Measurements from ENCODE around the gene PCED1A.
A peak's percentile ranks its signal among the peaks of the same experiment; 100 is the strongest.

The PCED1A gene

GRCh38 chr20:2840138-2840966 lies at the start of gene PCED1A, which contains the start of gene VPS16:
PCED1A (minus strand) TSS chr20:2840655; CDS start chr20:2839912, 743 bp downstream.
VPS16 (plus strand) TSS chr20:2840745; CDS start chr20:2840775, 30 bp downstream.
- peak; percentile 90 for DNase-seq (ENCODE audit: low spot score)
- no peak for TF ChIP-seq CTCF (IDR thresholded peaks at IDR 0.05)

GRCh38 chr20:2889797-2890196 lies 49.3 kb upstream of the PCED1A start:
- Histone ChIP-seq H3K4me3 (no peak overlapping the region), H3K27ac (no peak overlapping the region)
- DNase-seq (ENCODE audit: low spot score): no peak
- TF ChIP-seq CTCF (IDR thresholded peaks at IDR 0.05): no peak

More at GRCh38 chr20:2840138-2840966, at the start of gene PCED1A, which contains the start of gene VPS16:
- H3K4me3 ChIP-seq: peak within 1 kb of the TSS; percentile 84
- H3K27ac ChIP-seq: peak within 1 kb of the TSS; percentile 83 to 87

- Histone ChIP-seq H3K4me3 (no peak overlapping the region), H3K27ac (no peak overlapping the region)
- DNase-seq (ENCODE audit: low spot score): no peak
- TF ChIP-seq CTCF (IDR thresholded peaks at IDR 0.05): no peak
These were observed 48.8 kb upstream of the PCED1A start for GRCh38 chr20:2889209-2889608.

GRCh38 chr20:2888224-2888955 lies 47.9 kb upstream of the PCED1A start:
- DNase-seq (ENCODE audit: low spot score): no peak
- H3K4me3 ChIP-seq: no peak overlapping the region
- TF ChIP-seq CTCF (IDR thresholded peaks at IDR 0.05): no peak
- H3K27ac ChIP-seq: no peak overlapping the region

GRCh38 chr20:2887715-2888114 lies 47.3 kb upstream of the PCED1A start:
- Histone ChIP-seq H3K27ac (no peak overlapping the region), H3K4me3 (no peak overlapping the region)
- TF ChIP-seq CTCF (IDR thresholded peaks at IDR 0.05): no peak
- DNase-seq (ENCODE audit: low spot score): no peak

- no peak overlapping the region for H3K27ac ChIP-seq
- DNase-seq (ENCODE audit: low spot score): no peak
- no peak for TF ChIP-seq CTCF (IDR thresholded peaks at IDR 0.05)
These were observed 43.5 kb upstream of the PCED1A start for GRCh38 chr20:2883726-2884637.

More at GRCh38 chr20:2883726-2884637, 43.5 kb upstream of the PCED1A start:
- H3K4me3 ChIP-seq: no peak overlapping the region
